ENCODE data around the gene CLDN9.

The CLDN9 gene

DNA sequence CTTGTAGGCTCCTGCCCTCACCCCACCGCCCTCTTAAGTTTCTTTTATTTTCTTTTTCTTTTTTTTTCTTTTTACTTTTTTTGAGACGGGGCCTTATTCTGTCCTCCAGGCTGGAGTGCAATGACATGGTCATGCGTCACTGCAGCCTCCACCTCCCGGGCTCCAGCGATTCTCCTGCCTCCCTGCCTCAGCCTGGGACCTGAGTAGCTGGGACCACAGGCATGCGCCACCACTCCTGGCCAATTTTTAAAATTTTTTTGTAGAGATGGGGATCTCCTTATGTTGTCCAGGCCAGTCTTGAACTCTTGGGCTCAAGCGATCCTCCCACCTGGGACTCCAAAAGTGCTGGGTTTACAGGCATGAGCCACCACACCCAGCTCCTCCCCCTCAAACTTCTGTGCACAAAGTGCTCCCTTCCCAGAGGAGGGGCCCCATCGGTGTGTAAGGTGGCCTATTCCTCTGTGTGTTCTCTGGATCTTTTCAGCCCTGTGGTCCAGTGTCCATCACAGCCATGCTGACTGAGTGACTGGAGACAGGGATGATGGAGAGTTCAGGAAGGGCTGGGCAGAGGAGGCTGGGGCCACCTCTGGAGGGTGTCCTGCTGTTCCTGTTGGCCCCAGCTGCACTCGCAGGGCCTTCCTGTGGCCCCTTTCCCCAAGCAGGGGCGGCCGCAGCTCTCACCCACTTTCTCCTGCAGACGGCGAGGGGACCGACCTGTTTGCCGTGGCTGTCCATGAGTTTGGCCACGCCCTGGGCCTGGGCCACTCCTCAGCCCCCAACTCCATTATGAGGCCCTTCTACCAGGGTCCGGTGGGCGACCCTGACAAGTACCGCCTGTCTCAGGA lies 43.8 kb downstream of the CLDN9 start:
- TF ChIP-seq, protein P1, sequence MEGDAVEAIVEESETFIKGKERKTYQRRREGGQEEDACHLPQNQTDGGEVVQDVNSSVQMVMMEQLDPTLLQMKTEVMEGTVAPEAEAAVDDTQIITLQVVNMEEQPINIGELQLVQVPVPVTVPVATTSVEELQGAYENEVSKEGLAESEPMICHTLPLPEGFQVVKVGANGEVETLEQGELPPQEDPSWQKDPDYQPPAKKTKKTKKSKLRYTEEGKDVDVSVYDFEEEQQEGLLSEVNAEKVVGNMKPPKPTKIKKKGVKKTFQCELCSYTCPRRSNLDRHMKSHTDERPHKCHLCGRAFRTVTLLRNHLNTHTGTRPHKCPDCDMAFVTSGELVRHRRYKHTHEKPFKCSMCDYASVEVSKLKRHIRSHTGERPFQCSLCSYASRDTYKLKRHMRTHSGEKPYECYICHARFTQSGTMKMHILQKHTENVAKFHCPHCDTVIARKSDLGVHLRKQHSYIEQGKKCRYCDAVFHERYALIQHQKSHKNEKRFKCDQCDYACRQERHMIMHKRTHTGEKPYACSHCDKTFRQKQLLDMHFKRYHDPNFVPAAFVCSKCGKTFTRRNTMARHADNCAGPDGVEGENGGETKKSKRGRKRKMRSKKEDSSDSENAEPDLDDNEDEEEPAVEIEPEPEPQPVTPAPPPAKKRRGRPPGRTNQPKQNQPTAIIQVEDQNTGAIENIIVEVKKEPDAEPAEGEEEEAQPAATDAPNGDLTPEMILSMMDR (IDR thresholded peaks at IDR 0.05; ENCODE audit: control insufficient read depth, insufficient read depth, low read depth, low read length, missing control alignments), result no peak
- no peak for DNase-seq (ENCODE audit: low read depth)
- H3K4me3 ChIP-seq (ENCODE audit: control insufficient read depth, low read depth, low read length), result no peak overlapping the region

DNA sequence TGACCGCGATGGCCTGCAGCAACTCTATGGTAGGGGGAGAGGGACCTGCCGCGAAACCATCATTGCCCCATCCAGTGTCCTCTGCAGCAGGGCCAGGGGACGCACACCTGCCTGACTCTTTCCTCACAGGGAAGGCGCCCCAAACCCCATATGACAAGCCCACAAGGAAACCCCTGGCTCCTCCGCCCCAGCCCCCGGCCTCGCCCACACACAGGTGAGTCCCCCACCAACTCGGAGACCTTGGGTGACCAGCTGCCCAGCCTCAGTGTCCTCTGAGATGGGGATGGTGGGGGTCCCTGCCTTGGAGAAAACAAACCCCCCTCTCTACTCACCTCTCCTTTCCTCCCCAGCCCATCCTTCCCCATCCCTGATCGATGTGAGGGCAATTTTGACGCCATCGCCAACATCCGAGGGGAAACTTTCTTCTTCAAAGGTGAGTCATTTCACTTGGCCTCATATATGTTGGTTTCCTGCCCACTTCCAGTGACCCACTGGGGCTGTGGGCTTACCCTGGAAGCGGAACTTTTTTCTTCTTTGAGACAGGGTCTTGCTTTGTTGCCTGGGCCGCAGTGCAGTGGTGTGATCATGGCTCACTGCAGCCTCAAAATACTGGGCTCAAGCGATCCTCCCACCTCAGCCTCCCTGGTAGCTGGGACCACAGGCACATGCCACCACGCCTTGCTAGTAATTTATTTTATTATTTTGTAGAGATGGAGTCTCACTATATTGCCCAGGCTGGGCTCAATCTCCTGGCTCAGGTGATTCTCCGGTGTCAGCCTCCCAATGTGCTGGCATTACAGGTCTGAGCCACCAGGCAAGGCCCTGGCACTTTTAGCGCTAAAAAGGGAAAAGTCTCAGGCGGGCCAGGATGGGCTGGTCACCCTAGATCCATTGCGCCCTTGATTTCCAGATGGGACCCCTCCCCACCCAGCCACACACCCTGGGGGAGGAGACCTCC lies 44.7 kb downstream of the CLDN9 start:
- no peak for DNase-seq (ENCODE audit: low read depth)
- H3K4me3 ChIP-seq (ENCODE audit: control insufficient read depth, low read depth, low read length), result no peak overlapping the region
- TF ChIP-seq, protein P1 (IDR thresholded peaks at IDR 0.05; ENCODE audit: control insufficient read depth, insufficient read depth, low read depth, low read length, missing control alignments), result no peak

DNA sequence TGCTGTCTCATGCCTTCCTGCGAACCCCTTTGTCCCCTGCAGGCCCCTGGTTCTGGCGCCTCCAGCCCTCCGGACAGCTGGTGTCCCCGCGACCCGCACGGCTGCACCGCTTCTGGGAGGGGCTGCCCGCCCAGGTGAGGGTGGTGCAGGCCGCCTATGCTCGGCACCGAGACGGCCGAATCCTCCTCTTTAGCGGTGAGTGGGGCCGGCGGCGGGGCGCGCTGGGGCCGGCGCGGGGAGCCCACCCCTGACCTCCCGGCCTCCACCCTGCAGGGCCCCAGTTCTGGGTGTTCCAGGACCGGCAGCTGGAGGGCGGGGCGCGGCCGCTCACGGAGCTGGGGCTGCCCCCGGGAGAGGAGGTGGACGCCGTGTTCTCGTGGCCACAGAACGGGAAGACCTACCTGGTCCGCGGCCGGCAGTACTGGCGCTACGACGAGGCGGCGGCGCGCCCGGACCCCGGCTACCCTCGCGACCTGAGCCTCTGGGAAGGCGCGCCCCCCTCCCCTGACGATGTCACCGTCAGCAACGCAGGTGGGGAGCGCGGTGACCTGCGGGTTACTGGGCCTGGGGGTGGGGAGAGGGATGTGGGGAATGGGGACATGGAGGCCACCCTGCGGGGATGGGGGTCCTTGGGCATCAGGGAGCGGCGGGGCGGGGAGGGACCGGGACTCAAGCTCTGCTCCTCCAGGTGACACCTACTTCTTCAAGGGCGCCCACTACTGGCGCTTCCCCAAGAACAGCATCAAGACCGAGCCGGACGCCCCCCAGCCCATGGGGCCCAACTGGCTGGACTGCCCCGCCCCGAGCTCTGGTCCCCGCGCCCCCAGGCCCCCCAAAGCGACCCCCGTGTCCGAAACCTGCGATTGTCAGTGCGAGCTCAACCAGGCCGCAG lies 45.7 kb downstream of the CLDN9 start:
- no peak for DNase-seq (ENCODE audit: low read depth)
- TF ChIP-seq, protein P1 (IDR thresholded peaks at IDR 0.05; ENCODE audit: control insufficient read depth, insufficient read depth, low read depth, low read length, missing control alignments), result peak; percentile 1
- peak overlapping the region; percentile 79 for H3K4me3 ChIP-seq (ENCODE audit: control insufficient read depth, low read depth, low read length)

DNA sequence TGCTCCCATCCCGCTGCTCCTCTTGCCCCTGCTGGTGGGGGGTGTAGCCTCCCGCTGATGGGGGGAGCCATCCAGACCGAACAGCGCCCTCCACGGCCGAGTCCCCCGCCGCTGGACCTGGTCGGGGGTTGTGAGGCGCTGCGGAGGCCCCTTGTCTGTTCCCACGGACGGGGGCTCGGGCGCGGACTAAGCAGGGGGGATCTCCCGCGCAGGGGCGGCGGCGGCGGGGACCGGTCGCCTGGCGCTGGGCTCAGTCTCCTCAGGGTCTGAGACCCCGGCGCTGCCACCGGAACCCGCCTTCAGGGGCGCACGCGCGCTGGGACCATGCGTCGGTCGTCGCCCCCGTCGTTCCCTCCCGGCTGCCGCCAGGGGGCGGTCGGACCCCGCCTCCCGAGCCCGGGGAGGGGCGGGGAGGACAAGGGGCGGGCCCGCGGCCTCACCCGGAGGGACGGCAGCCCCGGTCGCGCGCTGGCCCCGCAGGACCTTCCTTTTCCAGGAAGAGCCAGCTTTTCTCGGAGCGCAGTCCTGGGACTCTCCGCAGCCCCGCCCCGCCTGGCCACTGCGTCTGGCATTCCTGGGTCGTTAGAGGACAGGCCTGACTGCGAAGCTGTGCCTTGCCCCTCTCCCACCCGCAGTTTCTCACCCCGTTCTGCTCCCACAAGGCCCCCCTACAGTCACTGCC lies 46.5 kb downstream of the CLDN9 start:
- TF ChIP-seq, protein P1 (IDR thresholded peaks at IDR 0.05; ENCODE audit: control insufficient read depth, insufficient read depth, low read depth, low read length, missing control alignments), result peak; percentile 51
- peak; percentile 20 for DNase-seq (ENCODE audit: low read depth)
- H3K4me3 ChIP-seq (ENCODE audit: control insufficient read depth, low read depth, low read length), result peak overlapping the region; percentile 79

DNA sequence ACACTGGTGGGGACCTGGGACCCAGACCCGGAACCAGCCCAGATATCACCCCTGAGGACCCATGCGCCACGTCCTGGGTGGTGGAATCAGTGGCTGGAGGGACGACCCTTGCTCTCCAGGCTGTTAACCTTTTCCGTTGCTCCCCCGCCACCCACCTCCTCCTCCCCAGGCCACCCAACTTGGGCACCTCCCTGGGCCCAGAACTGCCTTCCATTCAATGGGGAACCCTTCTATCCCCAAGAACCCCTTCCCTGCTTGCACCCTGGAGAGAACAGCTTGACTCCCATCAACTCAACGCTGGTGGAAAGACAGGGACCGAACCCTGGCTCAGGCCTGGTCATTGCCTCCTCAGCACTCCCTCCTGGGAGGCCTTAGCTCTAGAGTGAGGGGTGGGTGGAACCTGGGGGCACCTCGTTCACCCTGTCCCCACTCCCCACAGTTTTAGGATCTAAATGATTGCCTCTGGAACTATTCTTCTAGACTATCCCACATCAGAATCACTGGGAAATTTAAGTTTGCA lies 47.1 kb downstream of the CLDN9 start:
- no peak for DNase-seq (ENCODE audit: low read depth)
- H3K4me3 ChIP-seq (ENCODE audit: control insufficient read depth, low read depth, low read length), result peak overlapping the region; percentile 19
- TF ChIP-seq, protein P1 (IDR thresholded peaks at IDR 0.05; ENCODE audit: control insufficient read depth, insufficient read depth, low read depth, low read length, missing control alignments), result no peak

Measured in AG09309 (cell line).